M059J (cell line): Measurements from ENCODE around the gene ELP6. TPM values are rescaled to one million over a fixed set of nuclear protein-coding genes. Genes with fewer than 3 reads are reported as not detected.

Source experiments
- DNase-seq: peaks from one replicate; pipeline ENCODE4 v3.0.0-alpha.2; 2012; ENCODE audit warnings: low read depth
- total RNA-seq: library from RNA; depleted of rRNA; stranded (reverse); fragments of >200 nt; shearing (Covaris generic); gene quantifications from 2 replicates; pipeline ENCODE4 v1.2.3, GENCODE V29; 2014; rRNA removed

The ELP6 gene, protein sequence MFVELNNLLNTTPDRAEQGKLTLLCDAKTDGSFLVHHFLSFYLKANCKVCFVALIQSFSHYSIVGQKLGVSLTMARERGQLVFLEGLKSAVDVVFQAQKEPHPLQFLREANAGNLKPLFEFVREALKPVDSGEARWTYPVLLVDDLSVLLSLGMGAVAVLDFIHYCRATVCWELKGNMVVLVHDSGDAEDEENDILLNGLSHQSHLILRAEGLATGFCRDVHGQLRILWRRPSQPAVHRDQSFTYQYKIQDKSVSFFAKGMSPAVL
- total RNA-seq = 20.4 and 24.5 TPM in 2 replicates

DNA sequence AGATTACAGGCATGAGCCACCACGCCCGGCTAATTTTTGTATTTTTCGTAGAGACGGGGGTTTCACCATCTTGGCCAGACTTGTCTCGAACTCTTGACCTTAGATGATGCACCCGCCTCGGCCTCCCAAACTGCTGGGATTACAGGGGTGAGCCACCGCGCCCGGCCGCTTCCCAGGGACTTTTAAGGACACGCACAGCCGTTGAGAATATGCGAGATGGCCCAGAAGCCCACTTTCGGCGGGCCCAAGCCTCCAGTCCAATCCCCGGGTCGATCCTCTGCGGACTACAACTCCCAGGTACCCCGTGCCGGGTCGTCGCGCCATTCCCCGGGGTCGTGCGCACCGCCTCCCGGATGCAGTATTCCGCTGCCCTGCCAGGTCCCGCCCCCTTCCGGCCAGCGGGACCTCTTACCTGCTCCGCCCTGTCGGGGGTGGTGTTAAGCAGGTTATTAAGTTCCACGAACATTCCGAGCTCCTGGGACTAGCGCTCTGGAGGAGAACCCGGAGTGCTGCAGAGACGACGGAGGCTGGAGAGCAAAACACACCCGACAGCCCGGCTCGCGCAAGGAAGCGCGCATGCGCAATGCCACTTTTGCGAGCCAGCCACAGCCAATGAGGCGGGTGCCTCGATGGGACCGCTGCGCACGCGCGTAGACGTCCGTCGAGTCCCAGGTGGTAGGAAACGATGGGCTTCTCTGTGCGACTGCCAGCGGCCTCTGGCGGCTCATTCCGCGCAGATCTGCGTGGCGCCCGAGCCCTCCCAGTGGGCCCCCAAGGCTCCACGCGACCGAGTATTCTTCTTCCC lies at the start of gene ELP6:
Gene ELP6 (minus strand): TSS at position 588 of the 805 bp plus-strand sequence. CDS start 122 bp downstream, at position 466.
- peak; percentile 91 for DNase-seq

DNA sequence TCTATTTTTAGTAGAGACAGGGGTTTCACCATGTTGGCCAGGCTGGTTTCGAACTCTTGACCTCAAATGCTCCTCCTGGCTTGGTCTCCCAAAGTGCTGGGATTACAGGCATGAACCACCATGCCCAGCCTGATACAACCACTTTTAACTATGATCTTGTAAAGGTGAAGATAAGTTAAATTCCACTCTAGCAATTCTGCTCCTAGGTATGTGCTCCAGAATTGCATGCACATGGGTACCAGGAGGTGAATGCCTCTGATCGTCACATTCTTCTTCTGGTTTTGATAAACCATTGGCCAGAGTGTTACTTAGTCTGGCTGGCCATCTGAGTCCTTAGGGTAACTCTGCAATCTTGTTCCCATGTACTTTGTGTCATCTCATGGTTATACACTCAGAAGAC lies 42.8 kb upstream of the ELP6 start:
- DNase-seq = no peak

DNA sequence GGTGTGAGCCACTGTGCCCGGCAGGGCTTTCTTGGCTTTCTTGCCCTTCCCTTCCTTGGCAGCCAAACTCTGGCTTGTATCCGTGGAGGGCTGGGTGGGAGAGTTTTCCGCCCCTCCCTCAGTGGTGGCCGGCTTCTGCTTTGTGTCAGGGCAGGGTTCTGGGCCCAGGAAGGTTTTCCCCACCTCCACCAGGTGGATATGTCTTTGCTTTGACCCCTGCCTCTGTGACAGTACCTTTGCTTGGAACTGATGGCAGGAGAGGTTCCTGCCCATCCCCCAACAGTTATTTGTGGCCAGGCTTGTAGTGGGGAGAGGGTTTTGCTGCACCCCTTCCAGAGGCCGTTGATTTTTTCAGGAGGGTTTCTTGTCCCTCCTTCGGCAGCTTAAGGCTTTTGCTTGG lies 40.8 kb upstream of the ELP6 start:
- no peak for DNase-seq

DNA sequence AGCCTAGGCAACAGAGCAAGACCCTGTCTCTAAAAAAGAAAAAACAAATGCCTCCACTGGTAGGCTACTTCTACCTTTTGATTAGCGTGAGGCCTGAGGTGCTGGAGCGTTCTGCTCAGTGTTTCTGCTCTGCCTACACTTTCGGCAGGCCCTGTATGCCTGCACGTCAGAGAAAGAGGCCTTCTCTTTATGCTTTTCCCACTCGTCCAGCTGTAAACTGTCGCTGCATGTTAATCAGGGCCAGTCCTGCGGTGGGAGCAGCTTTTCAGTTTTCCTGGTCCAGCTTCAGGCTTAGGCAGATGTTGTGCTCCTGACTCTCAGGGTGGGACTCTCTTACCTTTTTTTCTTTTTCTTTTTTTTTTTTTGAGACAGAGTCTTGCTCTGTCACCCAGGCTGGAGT lies 39.9 kb upstream of the ELP6 start:
- DNase-seq = no peak

DNA sequence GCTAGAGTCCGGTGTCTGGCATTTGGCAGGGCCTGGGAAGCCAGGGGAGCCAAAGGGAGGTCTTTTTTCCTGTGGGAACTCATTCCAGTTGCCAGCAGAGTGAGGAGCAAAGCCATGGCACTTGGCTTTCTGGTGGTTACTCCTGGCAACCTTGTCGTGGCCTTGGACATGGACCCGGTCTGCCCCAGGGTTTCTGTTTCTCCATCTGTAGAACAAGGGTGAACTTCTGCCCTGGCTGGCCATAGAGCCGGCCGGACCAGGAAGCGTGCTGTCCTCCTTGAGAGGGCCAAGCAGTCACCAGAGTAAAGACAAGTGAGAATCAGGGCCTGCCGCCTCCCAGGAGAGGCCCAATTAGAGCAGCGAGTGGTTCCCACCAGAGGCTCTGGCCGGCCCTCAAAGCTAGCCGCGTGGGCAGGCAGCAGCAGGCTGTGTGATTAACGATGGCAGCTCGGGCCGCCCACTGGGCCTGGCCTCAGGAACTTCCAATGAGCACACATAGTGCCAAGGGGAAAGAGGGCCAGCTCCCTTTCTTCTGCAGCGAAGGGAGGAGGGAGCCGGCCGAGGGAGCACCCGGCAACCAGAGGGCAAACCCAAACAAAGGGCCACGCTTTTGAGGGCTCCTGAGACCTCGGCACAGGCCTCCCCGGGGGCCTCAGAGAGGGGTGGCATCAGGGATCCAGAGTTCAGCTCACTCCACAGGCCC lies 29.1 kb upstream of the ELP6 start:
- no peak for DNase-seq

DNA sequence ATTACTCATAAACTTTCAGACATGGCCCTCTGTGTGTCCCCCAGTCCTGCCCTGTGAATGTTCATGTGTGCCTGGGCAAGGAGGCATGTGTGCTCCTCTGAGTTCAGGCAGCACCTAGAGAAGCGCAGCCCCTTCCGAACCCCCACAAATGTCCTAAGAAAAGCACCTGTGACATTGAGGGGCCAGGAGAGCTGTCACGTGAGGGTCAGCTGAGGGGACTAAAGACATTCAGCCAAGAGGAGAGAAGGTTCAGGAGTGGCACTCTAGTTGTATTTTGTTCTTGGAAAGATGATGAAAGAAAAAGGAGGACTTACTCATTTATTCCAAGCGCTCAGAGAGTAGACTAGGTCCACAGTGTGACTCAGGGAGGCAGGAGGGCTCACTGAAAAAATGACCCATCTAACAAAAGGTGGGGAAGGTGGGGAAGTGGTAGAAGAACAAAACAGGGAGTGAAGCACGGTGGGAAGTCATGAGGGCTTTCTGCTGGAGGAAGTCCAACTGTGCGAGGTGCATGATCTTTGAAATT lies 28.1 kb upstream of the ELP6 start:
- no peak for DNase-seq

DNA sequence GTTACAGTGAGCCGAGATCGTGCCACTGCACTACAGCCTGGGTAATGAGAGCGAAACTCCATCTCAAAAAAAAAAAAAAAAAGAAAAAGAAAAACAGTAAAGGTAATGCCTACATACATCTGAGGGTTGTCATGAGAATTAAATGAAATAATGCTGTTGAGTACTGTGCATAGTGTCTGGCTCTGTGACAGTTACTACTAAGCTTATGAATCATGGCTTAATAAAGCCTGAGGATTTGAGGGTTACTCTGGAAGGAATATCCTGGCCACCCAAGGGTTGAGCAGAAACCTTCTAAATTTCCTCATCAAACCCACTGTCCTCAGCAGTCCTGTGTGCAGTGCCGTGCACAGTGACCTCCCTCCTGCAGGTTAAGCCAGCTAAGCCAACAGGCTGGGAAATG lies 26.8 kb upstream of the ELP6 start:
- no peak for DNase-seq

DNA sequence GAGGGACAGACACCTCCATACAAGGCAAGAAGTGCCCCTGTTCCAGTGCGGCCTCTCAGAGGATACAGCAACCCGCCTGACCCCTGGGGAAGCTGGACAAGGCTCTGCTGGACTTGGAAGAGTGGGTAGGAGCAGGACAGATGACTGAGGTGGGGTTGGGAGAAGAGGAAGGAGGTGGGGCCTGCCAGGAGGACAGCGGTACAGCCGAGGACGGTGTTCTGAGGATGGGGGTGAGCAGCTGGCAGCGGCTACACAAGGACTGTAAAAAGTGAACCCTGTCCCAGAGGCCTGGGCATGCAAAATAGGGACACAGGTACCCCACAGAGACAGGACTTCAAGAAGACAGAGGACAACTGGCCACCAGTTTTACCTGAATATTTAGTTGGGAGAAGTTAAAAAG lies 23.5 kb upstream of the ELP6 start:
- no peak for DNase-seq

DNA sequence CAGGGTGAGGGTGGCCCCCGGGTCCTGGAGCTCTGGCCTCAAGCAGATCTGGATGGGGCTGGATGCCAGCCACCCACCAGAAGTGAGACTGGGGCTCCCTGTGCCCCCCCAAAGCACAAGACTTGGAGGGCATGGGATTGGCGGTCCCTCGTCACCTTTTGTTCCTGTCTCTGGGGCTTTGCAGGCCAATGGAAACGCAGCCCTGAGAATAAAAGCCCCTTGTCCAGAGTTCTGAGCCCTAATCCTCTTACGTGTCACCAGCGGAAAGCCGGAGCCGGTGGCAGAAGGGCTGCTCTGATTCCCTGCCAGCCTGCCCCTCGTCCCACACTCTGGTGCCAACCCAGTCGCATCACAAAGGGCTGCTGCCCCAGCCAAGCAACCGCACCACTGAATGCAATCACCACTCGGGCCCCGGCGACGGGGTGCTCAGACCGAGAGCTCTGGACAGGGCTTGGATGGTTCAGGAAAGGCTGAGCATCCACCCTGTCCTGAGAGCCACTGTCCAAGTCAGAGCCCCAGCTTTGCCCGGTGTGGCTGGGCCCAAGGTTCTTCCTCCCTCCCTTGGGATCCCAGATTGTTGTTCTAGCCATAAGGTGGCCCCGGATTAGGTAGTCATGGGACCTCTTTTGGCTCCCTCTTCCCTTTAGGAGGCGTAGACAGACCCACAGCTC lies 22.8 kb upstream of the ELP6 start:
- no peak for DNase-seq

DNA sequence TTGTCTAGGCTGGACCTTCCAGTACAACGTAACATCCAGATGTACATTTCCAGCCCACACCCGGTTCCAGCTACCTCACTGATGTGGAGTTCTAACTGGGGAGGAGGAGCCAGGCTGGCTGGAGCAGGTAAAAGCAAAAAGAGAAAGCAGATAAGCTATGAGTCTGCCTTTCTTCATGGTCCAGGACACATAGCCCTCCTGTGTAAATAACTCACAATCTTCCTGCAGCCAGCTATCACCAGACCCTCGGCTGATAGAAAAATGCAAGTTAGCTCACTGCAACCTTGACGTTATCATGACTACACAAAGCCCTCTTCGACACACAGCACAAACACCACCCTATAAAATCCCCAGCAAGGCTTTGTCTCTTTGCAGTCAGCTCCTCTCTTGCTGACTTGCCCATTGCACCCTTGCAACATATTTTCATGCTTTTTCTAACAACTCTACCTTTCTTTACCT lies 20.5 kb upstream of the ELP6 start:
- no peak for DNase-seq

DNA sequence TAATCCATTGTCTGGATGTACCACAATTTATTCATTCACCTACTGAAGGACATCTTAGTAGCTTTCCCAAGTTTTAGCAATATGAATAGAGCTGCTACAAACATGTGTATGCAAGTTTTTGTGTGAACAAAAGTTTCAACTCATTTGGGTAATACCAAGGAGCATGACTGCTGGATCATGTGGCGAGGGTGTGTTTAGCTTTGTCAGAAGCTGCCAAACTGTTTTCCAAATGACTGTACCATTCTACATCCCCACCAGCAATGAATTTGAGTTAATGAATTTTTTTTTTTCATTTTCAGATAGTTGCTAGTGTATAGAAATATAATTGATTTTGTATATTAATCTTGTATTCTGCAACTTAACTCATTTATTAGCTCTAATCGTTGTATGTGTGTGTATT lies 20.0 kb upstream of the ELP6 start:
- DNase-seq = no peak

DNA sequence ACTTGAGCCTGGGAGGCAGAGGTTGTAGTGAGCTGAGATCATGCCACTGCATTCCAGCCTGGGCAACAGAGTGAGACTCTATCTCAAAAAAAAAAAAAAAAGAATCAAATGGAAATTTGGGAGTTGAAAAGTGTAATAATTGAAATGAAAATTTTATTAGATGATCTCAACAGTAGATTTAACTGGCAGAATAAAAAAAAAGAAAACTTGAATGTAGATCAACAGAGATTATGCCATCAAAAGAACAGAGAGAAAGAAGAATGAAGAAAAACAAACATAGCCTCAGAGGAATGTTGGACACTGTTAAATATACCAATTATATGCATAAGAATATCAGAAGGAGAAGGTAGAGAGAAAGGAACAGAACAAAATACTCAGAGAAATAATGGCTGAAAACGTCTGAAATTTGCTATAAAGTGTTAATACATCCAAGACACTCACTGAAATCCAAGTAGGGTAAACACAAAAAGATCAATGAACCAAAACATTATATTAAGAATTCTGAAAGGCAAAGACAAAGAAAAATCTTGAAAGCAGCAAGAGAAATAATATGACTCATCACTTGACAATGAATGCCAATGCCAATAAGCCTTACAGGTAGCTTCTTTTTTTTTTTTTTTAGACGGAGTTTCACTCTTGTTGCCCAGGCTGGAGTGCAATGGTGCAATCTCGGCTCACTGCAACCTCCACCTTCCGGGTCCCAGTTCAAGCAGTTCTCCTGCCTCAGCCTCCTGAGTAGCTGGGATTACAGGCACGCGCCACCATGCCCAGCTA lies 14.6 kb upstream of the ELP6 start:
- DNase-seq = peak; percentile 20

DNA sequence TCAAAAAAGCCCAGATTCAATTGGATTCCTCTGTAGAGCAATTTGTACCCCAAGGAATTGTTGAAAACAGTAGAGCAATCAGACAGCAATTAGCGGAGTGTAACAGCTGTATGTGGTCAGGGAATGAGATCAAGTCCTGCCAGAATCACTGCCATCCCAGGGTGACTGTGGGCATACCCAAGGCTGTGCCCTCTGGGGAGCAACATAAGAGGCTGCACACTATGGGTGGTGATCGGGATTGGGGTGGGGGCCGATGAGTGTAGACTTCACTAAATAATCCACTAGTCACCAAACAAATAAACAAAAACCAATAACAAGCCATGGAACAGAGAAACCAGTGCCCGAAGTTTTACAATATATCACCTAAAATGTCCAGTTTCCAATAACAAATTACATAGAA lies 12.1 kb upstream of the ELP6 start:
- no peak for DNase-seq

DNA sequence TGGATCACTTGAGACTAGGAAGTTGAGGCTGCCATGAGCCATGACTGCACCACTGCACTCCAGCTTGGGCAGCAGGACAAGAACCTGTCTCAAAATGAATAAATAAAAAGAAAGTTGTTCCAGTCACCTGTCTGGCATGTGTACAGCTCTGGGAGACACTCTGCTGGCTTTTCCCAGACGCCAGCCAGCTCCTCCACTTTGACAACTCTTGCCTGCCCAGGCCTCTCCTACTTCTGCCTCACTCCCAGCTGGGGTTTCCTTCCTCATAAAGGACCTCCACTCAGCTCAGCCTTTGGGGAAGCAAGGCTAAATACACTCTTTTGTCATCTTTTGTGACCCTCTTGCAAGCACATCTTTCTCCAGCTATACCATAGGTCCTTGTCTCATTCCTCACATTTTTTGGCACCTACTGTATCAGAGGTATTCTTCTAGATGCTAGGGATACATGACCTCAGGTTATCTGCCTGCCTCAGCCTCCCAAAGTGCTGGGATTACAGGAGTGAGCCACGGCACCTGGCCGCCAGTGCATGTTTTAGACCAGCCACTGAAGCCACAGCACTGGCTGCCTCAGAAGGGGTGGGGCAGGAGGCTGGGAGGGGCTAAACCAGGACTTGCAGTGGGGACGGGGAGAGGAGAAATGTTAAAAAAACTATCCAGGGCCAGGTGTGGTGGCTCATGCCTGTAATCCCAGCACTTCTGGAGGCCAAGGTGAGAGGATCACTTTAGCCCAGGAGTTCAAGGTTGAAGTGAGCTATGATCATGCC lies 10.0 kb upstream of the ELP6 start:
- no peak for DNase-seq

DNA sequence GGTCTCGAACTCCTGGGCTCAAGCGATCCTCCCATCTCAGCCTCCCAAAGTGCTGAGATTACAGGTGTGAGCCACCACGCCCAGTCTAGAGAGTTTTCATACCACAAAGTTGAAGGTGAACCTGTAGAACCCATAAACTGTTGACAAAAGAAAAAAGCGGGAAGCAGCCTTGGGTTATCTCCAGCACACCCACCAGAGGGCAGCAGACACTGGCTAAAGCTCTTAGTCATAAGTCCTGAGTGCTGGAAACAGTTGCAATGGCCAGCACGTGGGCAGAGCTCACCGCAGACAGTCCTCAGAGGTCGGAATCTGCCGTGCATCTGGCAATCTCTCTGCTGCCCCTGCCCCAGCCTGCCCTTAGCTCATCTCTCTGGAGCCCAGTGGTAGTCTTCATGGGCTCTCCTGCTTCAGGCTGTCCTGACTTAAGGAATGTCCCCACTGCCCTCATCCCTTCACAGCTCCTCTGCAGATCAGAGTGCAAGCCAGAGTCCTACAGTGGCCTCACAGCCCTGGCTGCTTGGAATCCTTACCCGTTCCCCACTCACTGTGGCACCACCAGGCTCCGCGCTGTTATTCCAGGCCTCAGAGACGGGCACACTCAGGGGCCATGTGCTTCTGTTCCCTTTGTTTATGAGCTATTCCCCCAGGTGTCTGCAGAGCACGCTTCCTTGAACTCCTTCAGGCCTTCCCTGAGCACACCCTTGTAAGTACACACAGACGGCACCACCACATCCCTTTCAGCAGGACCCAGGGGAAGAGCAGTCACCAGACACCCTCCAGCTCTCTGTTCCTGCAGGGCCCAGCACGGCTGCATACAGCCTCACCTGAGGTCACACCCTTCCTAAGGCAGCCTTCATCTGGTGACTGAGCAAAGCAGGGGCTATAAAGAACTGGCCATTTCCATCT lies 8.8 kb upstream of the ELP6 start:
- peak; percentile 79 for DNase-seq

DNA sequence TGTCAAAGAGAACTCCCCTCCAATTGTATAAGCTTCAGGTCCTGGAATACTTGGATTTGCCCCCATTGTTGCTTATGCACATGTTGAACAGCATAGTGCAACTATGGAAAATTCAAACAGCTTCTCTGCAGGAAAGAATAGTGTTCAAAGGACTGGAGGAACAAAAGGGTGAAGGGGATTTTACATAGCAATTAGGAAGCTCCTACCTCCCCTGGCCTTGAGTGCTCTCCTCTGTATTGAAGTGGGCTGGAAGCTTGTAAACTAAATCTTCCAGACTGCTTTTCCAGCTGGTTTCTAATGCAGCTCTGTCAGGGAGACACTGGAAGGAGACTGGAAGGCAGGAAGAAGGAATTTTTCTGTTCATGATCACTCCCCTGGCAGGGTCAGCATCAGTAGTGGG lies 7.2 kb upstream of the ELP6 start:
- no peak for DNase-seq

DNA sequence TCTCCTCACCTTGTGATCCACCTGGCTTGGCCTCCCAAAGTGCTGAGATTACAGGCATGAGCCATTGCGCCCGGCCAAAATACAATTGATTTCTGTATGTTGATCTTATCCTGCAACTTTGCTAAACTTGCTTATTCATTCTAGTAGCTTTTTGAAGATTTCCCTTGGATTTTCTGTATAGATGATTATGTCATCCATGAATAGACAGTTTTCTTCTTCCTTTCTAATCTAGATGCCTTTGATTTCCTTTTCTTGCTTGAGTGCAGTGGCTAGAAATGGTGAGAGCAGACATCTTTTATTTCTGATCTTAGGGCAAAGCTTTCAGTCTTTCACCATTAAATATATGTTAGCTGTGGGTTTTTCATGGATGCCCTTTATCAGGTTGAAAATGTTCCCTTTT lies 4.4 kb upstream of the ELP6 start:
- DNase-seq = no peak

DNA sequence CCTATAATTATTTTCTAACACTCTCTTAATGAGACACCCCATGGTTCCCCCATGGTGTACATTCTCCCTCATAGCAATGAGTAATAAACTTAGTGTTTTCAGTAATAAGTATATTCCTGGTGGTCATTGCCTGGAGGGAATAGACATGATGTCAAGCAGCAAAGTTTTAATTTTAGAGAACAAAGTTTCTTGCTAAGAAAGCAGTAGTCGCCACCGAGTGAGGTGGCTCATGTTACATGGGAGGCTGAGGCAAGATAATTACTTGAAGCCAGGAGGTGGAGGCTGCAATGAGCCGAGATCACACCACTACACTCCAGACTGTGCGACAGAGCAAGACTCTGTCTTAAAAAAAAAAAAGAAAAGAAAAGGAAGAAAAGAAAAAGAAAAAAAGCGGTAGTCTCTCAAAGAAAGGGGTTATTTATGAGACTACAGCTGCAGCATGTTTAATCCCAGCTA lies 2.4 kb upstream of the ELP6 start:
- peak; percentile 7 for DNase-seq

DNA sequence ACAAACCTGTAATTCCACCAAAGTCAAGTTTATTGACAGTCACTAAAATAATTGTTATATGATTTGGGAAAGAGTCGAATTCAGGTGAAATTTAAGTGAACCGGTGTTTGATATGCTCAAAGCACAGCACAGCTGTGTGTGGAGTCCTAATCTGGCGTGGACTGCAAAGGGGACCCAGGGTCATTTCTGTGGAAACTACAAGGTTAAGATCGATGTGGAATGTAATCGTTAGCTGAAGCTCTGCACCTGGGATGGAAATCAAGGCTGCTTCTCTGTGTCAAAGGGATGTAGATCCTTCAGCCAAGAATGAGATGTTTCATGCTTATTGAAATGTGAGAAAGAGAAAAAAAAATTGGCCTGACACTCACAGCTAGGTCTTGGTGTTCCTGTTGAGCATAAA lies 1.6 kb upstream of the ELP6 start:
- DNase-seq = no peak
